Measurements from ENCODE around the gene CDH13.

Gene CDH13

DNA sequence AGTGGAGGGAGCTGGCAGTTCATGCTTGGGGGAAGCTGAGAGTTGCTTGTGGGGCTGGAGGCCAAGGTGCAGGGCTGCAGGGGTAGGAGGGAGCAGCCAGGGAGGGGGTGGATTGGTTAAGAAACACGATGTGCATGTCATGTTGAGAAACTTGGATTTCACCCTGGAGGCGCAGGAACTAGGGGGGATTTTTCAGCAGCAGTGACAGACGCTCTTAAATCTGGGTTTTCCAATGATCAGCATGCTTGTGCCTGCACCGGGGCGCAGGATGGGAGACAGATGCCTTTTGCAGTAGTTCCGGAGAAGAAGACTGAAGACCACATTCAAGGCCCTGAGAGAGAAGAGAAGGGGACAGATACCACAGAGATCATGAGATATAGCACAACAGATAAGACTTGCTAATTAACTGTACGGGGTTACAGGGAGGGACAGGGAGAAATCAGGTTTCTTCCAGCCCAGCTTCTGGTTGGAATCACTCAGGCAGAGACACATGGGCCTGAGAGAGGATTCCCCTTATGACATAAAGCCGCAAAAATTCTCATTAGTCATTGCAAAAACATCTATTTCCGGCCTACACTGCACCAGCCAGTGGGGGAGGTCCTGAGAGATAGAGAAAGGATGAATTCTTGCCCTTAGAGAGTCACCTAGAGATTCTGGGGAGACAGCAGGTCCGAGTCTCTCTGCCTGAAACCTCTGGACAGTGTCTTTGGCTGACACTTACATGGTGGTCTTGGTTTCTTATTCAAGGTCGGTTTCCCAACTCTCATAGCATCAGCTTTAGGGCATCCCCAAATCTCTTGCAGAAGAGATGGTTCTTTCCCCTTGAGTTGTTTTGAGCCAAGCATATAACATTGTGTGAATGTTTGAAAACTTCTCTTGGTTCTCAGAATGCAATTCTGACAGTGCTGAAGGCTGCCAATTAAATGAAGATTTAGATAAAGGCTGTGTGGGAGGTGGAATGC, 27.1 kb downstream of the CDH13 start:
- DNase-seq = no peak

GRCh38 chr16:82655072-82655714, 28.4 kb downstream of the CDH13 start:
- DNase-seq = no peak

DNA sequence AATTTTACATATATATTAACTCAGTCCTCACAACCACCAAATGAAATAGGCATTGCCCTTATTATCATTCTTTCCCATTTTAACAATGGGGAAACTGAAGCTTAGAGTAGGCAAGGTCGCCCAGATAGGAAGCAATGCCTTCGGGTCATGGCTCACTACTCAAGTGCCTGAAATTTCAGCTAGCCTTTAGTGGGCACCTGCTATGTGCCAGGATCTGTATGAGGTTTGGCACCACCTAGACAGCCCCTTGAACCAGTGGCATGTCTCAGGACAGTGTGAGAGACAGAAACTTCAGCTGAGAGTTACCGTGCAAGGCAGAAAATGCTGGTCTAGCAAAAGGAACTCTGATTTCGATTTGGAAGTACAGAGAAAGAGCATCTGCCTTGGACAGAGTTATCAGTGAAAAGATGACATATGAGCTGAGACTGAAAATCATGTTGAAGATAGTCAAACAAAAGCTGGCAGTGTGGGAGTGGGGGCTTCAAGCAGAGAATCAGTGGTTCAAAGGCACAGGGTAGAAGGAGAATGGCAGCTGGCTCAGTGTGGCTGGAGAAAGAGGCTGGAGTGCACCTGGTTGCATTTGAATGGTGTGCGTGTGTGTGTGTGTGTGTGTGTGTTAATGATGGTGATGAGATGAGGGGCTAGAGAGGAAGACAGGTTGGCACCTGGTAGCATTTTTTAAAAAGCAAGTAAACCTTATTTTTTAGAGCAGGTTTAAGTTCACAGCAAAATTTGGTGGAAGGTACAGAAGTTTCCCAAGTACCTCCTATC, 29.1 kb downstream of the CDH13 start:
- no peak for DNase-seq

GRCh38 chr16:82657239-82657638, 30.5 kb downstream of the CDH13 start:
- DNase-seq = no peak

DNA sequence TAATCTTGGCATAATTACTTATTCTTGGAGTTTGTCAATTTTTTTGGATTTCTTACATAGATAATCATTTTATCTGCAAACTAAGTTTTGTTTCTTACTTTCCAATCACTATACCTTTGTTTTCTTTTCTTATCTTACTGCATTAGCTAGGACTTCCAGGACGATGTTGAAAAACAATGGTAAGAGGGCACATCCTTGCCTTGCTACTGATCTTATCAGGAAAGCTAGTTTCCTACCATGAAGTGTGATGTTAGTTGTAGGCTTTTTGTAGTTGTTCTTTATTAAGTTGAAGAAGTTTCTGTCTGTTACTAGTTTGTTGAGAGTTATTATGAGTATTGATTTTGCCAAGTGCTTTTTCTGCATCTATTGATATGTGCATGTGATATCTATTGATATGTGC, 31.0 kb downstream of the CDH13 start:
- DNase-seq = no peak

- DNase-seq = no peak
These were observed 32.0 kb downstream of the CDH13 start for GRCh38 chr16:82658796-82659195.

DNA sequence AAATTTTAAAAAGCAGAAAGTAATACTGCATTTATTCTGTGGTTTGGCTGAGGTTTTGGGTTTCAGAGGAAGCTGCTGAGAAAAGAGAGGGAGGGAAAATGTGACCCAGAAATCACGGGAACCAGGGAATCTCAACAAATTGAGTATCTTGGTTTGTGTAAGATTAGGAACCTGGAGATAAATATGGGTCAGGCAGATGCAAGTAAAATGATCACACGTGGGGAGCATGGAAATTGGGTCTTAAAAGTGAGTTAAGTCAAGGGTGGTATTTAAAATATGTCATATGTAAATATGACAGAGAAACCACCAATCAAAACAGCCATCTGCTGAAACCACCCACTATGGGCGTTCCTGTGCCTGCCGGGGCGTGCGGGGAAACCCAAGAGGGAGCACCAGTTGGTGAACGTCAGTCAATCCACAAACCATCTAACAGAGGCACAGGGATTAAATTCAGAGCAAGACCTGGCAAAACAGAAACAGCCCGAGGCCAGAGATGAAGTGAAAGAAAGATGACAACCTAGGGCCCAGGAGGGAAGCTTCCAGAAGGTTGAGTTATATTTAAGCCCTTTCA, 33.4 kb downstream of the CDH13 start:
- no peak for DNase-seq

DNA sequence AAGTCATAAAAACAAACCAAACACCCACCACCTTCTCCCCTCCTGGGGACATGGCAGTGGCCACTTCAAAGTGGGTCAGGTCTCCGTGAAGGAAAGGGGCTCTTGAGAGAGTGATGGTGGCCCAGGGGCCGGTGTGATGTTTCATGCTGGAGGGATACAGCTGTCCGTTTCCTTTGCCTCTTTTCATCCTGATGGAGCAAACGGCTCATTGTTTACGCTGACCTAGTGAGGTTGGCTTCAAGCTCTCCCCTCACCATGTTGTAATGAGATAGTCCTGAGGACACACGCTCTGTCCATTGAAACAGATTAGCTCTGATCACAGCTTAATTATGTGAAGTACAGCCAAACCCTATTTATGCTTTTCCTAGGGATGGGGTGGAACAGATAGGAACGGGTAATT, 34.2 kb downstream of the CDH13 start:
- DNase-seq = no peak

GRCh38 chr16:82664181-82664580, 37.4 kb downstream of the CDH13 start:
- DNase-seq = no peak

DNA sequence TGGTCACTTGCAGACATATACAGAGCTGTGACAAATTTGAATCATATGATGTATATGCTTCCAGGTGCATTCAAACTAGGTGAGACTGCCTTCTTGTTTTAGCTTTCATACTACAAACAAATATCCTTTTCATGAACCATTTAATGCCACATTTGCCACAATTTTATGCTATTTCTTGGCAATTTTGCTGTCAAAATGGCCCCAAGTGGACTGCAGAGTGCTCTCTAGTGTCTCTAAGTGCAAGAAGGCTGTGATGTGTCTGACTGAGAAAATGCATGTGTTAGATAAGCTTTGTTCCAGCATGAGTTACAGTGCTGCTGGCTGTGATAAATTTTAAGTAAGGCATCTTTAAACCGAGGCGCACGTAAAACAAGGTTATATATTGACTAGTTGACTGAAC, 38.3 kb downstream of the CDH13 start:
- DNase-seq = no peak

- DNase-seq = no peak
These were observed 40.7 kb downstream of the CDH13 start for GRCh38 chr16:82667437-82667836.

- no peak for DNase-seq
These were observed 41.3 kb downstream of the CDH13 start for GRCh38 chr16:82668094-82668493.

GRCh38 chr16:82671741-82672140, 45.0 kb downstream of the CDH13 start:
- DNase-seq = no peak

DNA sequence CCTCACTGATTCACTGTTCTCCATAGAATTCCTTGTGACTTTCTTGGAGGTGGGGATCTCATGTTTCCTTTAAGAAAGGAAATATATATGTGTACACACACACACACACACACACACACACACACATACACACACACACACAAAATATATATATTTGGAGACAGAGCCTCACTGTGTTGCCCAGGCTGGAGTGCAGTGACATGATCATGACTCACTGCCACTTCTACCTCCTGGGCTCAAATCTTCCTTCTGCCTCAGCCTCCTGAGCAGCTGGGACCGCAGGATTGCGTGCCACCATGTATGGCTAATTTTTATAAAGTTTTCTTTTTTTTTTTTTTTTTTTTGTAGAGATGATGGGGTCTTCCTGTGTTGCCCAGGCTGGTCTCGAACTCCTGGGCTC, 45.9 kb downstream of the CDH13 start:
- DNase-seq = no peak

DNA sequence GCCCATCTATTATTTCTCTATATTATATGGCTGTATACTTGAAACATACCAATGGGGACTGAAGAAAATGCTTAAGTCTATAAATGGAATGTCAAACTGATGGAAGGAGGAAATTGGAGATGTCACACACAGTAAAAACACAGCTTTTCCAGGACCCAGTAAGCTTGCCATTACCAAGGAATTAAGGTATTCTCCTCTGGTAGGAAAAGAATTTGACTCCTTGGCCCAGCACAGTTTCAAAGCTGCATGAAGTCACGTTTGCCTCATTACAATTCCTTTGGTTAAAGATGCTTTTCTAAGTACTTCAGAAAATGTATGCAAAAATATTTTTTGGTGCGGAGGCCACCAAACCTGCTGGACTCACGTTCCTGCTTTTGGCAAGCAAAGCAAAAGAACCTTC, 48.5 kb downstream of the CDH13 start:
- no peak for DNase-seq

- no peak for DNase-seq
These were observed 54.8 kb downstream of the CDH13 start for GRCh38 chr16:82681592-82681991.

GRCh38 chr16:82682767-82683166, 56.0 kb downstream of the CDH13 start:
- no peak for DNase-seq

- DNase-seq = no peak
These were observed 57.5 kb downstream of the CDH13 start for GRCh38 chr16:82684256-82684655.

DNA sequence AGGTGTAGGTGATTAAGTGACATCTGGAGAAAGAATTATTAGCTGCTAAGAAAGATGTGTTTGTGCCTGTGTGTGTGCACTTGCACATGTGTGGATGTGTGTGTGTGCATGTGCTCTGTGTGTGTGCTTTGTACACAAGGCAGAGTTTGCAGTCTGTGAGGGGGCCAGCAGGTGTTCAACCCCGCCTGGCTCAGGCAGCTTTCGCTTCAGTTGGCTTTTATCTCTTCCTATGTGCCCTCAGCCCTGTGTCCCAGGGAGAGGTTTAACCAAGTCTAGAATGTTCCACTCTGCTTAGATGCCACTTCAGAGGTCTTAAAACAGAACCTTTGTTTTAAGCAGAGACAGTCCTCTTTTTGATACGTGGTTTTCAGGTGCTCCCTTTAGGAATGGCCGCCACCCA, 58.8 kb downstream of the CDH13 start:
- no peak for DNase-seq

- DNase-seq = no peak
These were observed 67.6 kb downstream of the CDH13 start for GRCh38 chr16:82694239-82694874.

- no peak for DNase-seq
These were observed 69.0 kb downstream of the CDH13 start for GRCh38 chr16:82695806-82696205.

GRCh38 chr16:82699260-82699659, 72.5 kb downstream of the CDH13 start:
- DNase-seq = no peak
